DOHH2 (cell line): Measurements from ENCODE around the gene CRYM.

Experiments
- H3F3A ChIP-seq: fragments of 200-600 bp; sonication (generic), shearing (Covaris generic); 2 replicates; pipeline ENCODE4 v1.6.0; 2016; ENCODE audit warnings: antibody characterized with exemption, mild to moderate bottlenecking; ENCODE audit not compliant: control insufficient read depth, insufficient read depth
- H3K27ac ChIP-seq: fragments of 200-600 bp; sonication (generic); 2 replicates; pipeline ENCODE4 v1.5.1; 2014; ENCODE audit warnings: low read depth, mild to moderate bottlenecking, low read length, moderate library complexity
- H3K27me3 ChIP-seq: fragments of 200-600 bp; sonication (generic); 2 replicates; pipeline ENCODE4 v1.6.1; 2014; ENCODE audit warnings: mild to moderate bottlenecking, low read length, mixed read lengths; ENCODE audit not compliant: control insufficient read depth
- H3K36me3 ChIP-seq: fragments of 200-600 bp; sonication (generic); 2 replicates; pipeline ENCODE4 v1.6.1; 2014; ENCODE audit warnings: mild to moderate bottlenecking, low read length, moderate library complexity, mixed read lengths; ENCODE audit not compliant: control insufficient read depth
- H3K4me1 ChIP-seq: fragments of 200-600 bp; sonication (generic); 2 replicates; pipeline ENCODE4 v1.6.1; 2014; ENCODE audit warnings: mild to moderate bottlenecking, low read length, mixed read lengths; ENCODE audit not compliant: control insufficient read depth
- H3K4me2 ChIP-seq: fragments of 200-600 bp; sonication (generic); 2 replicates; pipeline ENCODE4 v1.6.0; 2014; ENCODE audit warnings: mild to moderate bottlenecking, low read length, moderate library complexity
- H3K4me3 ChIP-seq: fragments of 200-600 bp; sonication (generic); 2 replicates; pipeline ENCODE4 v1.5.1; 2014; ENCODE audit warnings: mild to moderate bottlenecking, low read length, mixed read lengths
- H3K79me2 ChIP-seq: fragments of 200-600 bp; sonication (generic); 2 replicates; pipeline ENCODE4 v1.6.1; 2014; ENCODE audit warnings: mild to moderate bottlenecking, low read length, mixed read lengths; ENCODE audit not compliant: control insufficient read depth
- H3K9me2 ChIP-seq: fragments of 200-600 bp; sonication (generic); replicated peaks from 2 replicates; pipeline ENCODE4 v1.6.1; 2014; ENCODE audit warnings: mild to moderate bottlenecking, low read length, mixed read lengths; ENCODE audit not compliant: control insufficient read depth
- H3K9me3 ChIP-seq: fragments of 200-600 bp; sonication (generic); 2 replicates; pipeline ENCODE4 v1.6.1; 2014; ENCODE audit warnings: antibody characterized with exemption, low read length, mixed read lengths; ENCODE audit not compliant: control insufficient read depth, insufficient read depth
- H4K20me1 ChIP-seq: fragments of 200-600 bp; sonication (generic); 2 replicates; pipeline ENCODE4 v1.6.0; 2014; ENCODE audit warnings: low read depth, mild to moderate bottlenecking, antibody characterized with exemption, low read length, moderate library complexity; ENCODE audit not compliant: control insufficient read depth, insufficient read depth
- CTCF ChIP-seq: fragments of 200-600 bp; sonication (generic); IDR thresholded peaks from one replicate; pipeline ENCODE4 v1.5.1; 2014; ENCODE audit warnings: antibody characterized with exemption, mild to moderate bottlenecking, low read depth, low read length; ENCODE audit not compliant: poor library complexity, severe bottlenecking
- EZH2phosphoT487 ChIP-seq: fragments of 200-600 bp; sonication (generic); IDR thresholded peaks from 2 replicates; pipeline ENCODE4 v1.6.1; 2017; ENCODE audit warnings: borderline replicate concordance, mild to moderate bottlenecking, antibody characterized with exemption, low read length, moderate library complexity, mixed read lengths

The CRYM gene

GRCh38 chr16:21211486-21211885 lies 66.6 kb downstream of the CRYM start, which contains the start of gene ZP2:
Gene ZP2 (minus strand): TSS chr16:21211574. CDS start chr16:21211547, 27 bp downstream.
- TF ChIP-seq EZH2phosphoT487 (no peak), CTCF (no peak)
- H4K20me1 ChIP-seq: no peaks in the 10 kb centered on the region
- no peaks in the 10 kb centered on the region for H3K36me3 ChIP-seq
- no peaks in the 10 kb centered on the region for H3K4me1 ChIP-seq
- H3K4me3 ChIP-seq: no peak within 1 kb of the TSS
- no peaks in the 10 kb centered on the region for H3K9me3 ChIP-seq
- H3K27me3 ChIP-seq: peaks cover 11% of the 10 kb centered on the region; the same call in 1 of the 2 replicates
- no peaks in the 10 kb centered on the region for H3K9me2 ChIP-seq
- H3K79me2 ChIP-seq: no peaks in the 10 kb centered on the region
- H3K4me2 ChIP-seq: no peak within 1 kb of the TSS
- H3K27ac ChIP-seq: no peak within 1 kb of the TSS
- H3F3A ChIP-seq: no peaks in the 10 kb centered on the region
